NCI-H2107 (cell line): ENCODE data around the gene TMEM17.

Experiments
- DNase-seq: peaks from one replicate; lab custom pipeline; 2025; lab: John Stamatoyannopoulos, UW

TMEM17 gene

GRCh38 chr2:62455957-62456692 is 49.9 kb downstream of the TMEM17 start:
- no peak for DNase-seq

- no peak for DNase-seq
Observed at GRCh38 chr2:62453955-62454354, 52.0 kb downstream of the TMEM17 start.

GRCh38 chr2:62452701-62453454 is 53.1 kb downstream of the TMEM17 start:
- DNase-seq = no peak

GRCh38 chr2:62450716-62451191 is 55.2 kb downstream of the TMEM17 start:
- no peak for DNase-seq
